NCI-H446 treated with DMSO at 0.1 percent for 48 hours (cell line): ENCODE results near the gene STRA6.
A peak's percentile ranks its signal among the peaks of the same experiment; 100 is the strongest.

Experiments
- DNase-seq: peaks from one replicate; lab custom pipeline; 2025; lab: John Stamatoyannopoulos, UW

The STRA6 gene

GRCh38 chr15:74207652-74208440 is 5.3 kb upstream of the STRA6 start:
- peak; percentile 33 for DNase-seq

GRCh38 chr15:74206801-74207281 is 4.3 kb upstream of the STRA6 start:
- DNase-seq: peak; percentile 97

- DNase-seq: peak; percentile 33
Measured at GRCh38 chr15:74205582-74205947, 3.0 kb upstream of the STRA6 start.

- peak; percentile 61 for DNase-seq
Measured at GRCh38 chr15:74203914-74204431, 1.4 kb upstream of the STRA6 start.

GRCh38 chr15:74201710-74202420 is 722 bp downstream of the STRA6 start:
- no peak for DNase-seq

GRCh38 chr15:74200871-74201419 is 1.6 kb downstream of the STRA6 start:
- DNase-seq: no peak

- no peak for DNase-seq
Measured at GRCh38 chr15:74200412-74200815, 2.2 kb downstream of the STRA6 start.

GRCh38 chr15:74199297-74199652 is 3.3 kb downstream of the STRA6 start:
- no peak for DNase-seq

GRCh38 chr15:74197176-74197965 is 5.2 kb downstream of the STRA6 start:
- no peak for DNase-seq

GRCh38 chr15:74196175-74196574 is 6.4 kb downstream of the STRA6 start:
- no peak for DNase-seq

GRCh38 chr15:74194572-74195559 is 7.7 kb downstream of the STRA6 start:
- DNase-seq: no peak

- no peak for DNase-seq
Measured at GRCh38 chr15:74193905-74194304, 8.7 kb downstream of the STRA6 start.

- DNase-seq: peak; percentile 61
Measured at GRCh38 chr15:74193299-74193718, 9.3 kb downstream of the STRA6 start.

GRCh38 chr15:74192751-74193150 is 9.8 kb downstream of the STRA6 start:
- no peak for DNase-seq

GRCh38 chr15:74191798-74192197 is 10.8 kb downstream of the STRA6 start:
- no peak for DNase-seq

GRCh38 chr15:74188216-74188615 is 14.4 kb downstream of the STRA6 start:
- no peak for DNase-seq

GRCh38 chr15:74185710-74186348 is 16.8 kb downstream of the STRA6 start:
- no peak for DNase-seq

GRCh38 chr15:74184582-74185091 is 17.9 kb downstream of the STRA6 start:
- no peak for DNase-seq

- DNase-seq: no peak
Measured at GRCh38 chr15:74182131-74182530, 20.5 kb downstream of the STRA6 start.
